ENCODE data around the gene EPHA7.

DNA sequence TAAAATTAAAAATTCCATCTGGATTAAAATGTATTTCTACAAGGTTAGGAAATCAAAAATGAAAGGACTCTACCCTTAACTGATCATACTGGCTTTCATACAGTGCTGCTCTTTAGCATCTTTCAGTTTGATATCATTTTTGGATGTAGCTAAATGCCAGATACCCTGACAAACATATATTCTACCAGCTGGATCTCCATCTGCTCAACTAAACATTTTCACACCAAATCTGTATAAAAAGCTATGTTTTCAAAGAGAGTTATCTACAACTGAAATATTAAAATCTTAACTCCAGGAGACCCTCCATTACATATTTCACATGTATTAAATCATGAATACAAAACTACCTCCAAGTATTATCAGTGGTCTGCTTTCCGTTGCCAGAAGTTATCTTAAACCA lies 95.7 kb downstream of the EPHA7 start:
- TF ChIP-seq POLR2A (IDR thresholded peaks at IDR 0.05; ENCODE audit: low read depth, low read length): no peak
- TF ChIP-seq, protein P1, sequence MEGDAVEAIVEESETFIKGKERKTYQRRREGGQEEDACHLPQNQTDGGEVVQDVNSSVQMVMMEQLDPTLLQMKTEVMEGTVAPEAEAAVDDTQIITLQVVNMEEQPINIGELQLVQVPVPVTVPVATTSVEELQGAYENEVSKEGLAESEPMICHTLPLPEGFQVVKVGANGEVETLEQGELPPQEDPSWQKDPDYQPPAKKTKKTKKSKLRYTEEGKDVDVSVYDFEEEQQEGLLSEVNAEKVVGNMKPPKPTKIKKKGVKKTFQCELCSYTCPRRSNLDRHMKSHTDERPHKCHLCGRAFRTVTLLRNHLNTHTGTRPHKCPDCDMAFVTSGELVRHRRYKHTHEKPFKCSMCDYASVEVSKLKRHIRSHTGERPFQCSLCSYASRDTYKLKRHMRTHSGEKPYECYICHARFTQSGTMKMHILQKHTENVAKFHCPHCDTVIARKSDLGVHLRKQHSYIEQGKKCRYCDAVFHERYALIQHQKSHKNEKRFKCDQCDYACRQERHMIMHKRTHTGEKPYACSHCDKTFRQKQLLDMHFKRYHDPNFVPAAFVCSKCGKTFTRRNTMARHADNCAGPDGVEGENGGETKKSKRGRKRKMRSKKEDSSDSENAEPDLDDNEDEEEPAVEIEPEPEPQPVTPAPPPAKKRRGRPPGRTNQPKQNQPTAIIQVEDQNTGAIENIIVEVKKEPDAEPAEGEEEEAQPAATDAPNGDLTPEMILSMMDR (conservative IDR thresholded peaks at IDR 0.05; ENCODE audit: low read depth, low read length): no peak
- TF ChIP-seq, protein P2, sequence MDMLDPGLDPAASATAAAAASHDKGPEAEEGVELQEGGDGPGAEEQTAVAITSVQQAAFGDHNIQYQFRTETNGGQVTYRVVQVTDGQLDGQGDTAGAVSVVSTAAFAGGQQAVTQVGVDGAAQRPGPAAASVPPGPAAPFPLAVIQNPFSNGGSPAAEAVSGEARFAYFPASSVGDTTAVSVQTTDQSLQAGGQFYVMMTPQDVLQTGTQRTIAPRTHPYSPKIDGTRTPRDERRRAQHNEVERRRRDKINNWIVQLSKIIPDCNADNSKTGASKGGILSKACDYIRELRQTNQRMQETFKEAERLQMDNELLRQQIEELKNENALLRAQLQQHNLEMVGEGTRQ (IDR thresholded peaks at IDR 0.05; ENCODE audit: low read depth, low read length): no peak
- TF ChIP-seq MAFK (IDR thresholded peaks at IDR 0.05; ENCODE audit: low read depth, low read length): no peak
